Activated T-cell treated with anti-CD3 and anti-CD28 coated beads for 48 hours (primary cell): Measurements from ENCODE around the gene APBB2.

ENCODE experiments used
- DNase-seq: peaks from one replicate; pipeline ENCODE4 v3.0.0-alpha.2; 2020; ENCODE audit warnings: low read depth

APBB2 gene

DNA sequence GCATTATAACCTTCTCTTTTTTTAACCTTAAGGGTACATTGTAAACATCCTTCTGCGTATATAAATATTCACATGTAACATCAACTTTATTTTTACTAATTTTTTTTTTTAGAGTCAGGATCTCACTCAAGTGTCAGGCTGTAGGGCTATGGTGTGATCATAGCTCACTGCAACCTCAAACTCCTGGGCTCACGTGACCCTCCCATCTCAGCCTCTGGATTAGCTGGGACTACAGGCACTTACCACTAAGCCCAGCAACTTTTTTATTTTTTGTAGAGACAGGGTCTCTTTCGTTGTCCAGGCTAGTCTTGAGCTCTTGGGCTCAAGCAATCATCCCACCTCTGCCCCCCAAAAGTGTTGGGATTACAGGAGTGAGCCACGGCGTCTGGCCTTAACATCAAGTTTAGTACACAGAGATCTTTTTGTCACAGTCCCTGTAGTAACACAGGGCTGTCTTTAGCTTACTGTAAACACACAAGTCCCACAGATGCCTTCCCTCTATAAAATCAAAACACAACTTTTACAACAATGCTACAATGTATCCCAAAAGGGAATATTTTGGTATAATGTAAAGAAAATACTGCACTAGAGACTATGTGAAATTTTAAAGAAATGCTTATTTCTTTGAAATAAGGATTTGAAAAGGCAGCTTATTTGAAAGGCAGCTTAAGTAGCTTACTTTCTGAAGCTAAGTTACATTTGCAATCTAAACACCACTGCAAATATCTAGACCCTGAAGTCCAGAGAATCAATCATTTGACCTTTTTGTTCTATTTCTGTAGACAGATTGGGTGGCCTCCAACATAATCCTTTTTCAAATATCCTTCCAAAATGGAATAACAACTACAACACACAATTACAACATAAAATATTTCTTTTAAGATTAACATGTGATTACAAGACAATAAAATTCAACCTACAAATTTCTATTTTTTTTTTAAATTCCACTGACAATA is 116.0 kb downstream of the APBB2 start:
- DNase-seq: no peak

GRCh38 chr4:41095973-41096372 is 118.4 kb downstream of the APBB2 start:
- DNase-seq: no peak

DNA sequence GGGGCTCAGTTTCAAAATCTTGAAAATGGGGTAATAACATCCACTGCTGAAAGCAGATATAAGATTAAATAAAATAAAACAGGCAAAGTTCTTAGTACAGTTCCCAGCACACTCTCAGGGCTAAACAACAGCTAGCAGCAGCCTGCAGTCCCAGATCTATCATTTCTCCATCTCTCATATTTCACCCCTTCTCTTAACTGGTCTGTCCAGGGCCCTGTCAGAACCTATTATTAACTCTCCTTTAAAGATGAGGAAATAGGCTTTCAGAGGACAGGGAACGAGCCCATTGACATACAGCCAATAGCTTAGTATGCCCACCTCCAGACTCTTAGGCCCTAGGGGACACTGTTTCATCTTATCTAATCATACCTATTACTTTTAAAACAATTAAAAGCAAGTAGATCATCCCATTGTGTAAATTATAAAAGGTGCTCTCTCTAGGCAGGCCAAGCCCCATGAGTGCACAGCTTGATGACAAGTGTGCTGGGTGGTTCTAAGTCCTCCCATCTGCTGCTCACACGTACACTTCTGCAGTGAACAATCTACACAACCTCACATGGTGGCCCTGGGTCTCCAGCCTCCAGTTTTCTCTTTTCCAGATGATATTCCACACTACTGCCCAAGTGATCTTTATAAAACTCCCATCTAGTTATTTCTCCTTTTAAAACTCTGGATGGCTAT is 119.0 kb downstream of the APBB2 start:
- DNase-seq: no peak

DNA sequence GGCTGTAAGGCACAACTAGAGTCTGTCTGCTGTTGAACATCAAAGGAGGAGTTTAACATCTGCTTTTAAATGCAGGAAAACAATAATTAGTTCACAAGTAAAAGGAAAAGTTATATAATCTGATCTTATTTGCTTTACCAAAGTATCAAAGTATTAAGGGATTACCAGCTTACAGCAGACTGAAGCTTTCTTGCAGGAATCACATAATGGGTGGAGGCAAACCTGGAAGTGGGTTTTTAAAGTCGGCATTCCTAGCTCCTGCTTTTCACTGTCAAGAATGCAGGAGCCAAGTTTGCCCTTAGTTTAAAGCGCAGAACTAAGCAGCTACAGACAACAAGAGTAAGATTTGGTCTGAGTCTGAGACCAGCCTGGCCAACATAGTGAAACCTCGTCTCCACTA is 122.2 kb downstream of the APBB2 start:
- no peak for DNase-seq

- DNase-seq: no peak
These were observed 132.5 kb downstream of the APBB2 start for GRCh38 chr4:41081847-41082246.

GRCh38 chr4:41080976-41081375 is 133.4 kb downstream of the APBB2 start:
- no peak for DNase-seq

- no peak for DNase-seq
These were observed 134.3 kb downstream of the APBB2 start for GRCh38 chr4:41079881-41080560.

GRCh38 chr4:41077628-41078027 is 136.7 kb downstream of the APBB2 start:
- DNase-seq: no peak

DNA sequence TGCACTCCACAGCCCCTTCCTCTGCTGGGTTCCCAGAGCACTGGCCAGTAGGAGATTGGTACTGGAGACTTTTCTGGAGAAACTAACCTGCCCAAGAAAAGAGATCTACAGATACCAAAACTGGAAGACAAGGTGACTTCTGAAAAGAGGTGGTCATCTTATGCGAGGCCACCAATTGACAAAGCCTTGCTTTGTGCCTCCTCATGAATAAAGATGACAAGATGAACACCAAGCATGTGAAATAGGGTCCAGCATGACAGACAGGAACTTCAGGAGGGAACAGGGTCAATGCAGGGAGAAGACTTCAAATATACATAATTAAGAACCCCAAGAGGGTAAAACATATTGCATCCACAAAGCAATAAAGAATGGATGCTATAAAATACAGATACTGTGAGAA is 137.9 kb downstream of the APBB2 start:
- no peak for DNase-seq

- no peak for DNase-seq
These were observed 140.1 kb downstream of the APBB2 start for GRCh38 chr4:41074215-41074614.

DNA sequence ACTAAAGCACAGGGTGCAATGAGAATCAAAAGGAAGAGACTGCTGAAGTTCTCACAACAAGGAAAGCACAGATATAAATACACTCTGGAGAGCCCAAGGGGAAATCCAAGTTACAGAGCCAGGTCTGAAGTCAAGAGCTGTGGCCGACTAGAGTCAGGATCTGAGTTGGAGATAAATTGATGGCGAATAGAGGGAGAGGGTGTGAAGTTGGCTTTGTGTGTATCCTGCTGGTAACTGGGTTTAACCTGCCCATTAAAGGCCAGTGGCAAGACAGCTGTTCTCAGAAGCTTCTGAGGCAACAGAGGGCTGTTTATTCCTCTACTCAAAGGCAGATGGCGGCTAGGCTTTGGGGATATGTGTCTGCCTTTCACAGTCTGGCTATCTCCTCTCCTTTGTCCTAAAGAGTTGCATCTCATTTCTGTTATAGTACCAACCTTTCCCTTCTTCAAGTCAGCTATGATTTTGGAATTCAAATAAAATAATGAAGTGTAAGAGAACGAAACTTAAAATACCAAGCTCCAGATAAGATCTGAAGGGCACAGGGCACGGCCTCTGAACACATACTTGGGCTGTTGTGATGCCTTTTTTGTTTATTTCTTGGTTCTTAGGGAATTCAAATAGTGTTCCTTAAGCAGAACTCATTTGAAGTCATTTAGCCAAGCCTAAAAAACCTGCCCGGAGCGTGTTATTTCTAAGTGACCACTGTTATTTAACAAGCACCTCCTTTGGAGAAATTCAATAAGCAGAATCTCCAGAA is 142.1 kb downstream of the APBB2 start:
- DNase-seq: no peak

GRCh38 chr4:41070516-41071281 is 143.6 kb downstream of the APBB2 start:
- DNase-seq: no peak

- no peak for DNase-seq
These were observed 144.5 kb downstream of the APBB2 start for GRCh38 chr4:41069838-41070237.

DNA sequence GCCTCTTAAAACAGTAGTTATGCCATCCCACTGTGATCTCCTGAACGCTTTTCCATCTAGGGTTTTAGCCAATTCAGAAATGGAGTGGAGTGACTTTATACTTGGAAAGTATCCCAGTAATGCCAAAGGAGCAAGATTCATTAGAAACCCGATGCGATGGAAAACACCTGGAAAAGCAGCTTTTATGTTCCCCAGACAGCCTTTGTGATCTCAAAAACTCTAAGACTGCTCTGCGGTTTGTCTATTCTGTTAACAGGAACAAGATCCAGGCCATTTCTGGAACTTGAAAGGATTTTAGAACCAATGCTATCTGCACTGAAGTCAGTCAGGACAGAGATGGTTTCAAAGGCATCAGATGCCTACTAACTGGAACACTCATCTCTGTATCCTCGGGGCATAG is 145.1 kb downstream of the APBB2 start:
- DNase-seq: no peak

DNA sequence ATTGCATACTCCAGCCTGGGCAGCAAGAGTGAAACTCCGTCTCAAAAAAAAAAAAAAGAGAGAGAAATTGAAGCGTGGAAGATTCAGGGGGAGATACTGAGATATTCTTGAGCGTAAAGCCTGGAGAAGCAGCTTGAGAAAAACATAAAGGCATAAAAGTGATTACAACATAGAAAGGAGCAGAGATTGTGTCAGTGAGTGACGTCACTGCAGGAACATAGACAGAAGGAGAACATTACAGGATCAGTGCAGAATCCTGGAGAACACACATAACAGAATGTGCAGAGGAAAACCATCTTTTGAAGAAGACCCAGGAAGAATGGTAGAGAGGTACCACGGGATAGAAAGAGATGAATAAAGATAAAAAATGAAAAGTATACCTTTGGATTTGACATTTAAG is 147.0 kb downstream of the APBB2 start:
- no peak for DNase-seq

DNA sequence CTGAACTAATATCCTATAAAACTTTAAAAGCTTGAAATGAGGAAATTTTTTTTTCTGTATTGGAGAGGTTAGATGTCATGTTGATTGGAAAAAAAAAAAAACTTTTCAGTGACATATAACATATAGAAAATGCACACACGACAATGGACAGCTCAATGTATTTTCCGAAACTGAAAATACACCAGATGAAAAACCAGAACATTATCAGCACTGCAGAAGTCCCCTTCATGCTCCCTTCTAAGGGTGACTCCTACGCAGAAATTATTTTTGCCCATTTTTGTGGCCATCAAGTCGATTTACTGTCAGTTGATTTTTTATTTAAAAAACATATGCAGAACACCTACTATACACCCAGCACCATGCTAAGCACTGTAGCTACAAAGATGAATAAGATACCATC is 148.3 kb downstream of the APBB2 start:
- DNase-seq: no peak

- no peak for DNase-seq
These were observed 148.8 kb downstream of the APBB2 start for GRCh38 chr4:41065434-41066006.

- no peak for DNase-seq
These were observed 149.4 kb downstream of the APBB2 start for GRCh38 chr4:41064953-41065352.

DNA sequence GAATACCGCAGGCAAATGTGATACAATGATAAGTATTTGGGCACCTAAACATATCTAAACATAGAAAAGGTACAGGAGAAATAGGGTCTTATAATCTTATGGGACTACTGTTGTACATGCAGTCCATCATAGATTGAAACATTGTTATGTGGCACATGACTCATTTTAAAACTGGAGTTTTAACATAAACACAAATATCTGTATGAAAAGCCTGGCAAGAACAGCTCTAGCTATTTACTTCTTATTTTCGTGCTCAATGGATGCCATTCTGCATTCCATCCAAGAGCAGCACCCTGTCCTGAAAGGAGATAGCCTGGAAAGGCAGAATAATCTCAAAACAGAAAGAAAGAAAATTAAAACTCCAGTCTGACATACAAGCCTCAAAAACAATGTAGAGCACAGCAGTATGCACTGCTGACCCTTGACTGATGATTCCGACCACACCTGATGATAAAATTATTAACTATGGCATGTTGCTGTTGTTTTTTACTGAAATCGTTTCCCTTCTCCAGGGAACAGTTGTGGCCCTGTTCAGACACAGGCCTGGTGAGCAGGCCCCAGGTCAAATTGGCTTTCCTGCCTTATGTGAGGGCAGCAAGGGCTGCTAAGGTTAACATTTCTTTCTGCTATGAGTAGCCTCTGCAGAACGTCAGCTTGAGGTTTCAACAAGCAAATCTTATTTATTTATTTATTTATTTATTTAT is 152.7 kb downstream of the APBB2 start:
- no peak for DNase-seq
